Right ventricle myocardium inferior (tissue), 1 donor: ENCODE measurements around the gene TADA1. TPM values are rescaled to one million over a fixed set of nuclear protein-coding genes. Genes with fewer than 3 reads are reported as not detected.
A peak's percentile ranks its signal among the peaks of the same experiment; 100 is the strongest.
"Not testable (repeated sequence)": the region's sequence is repeated elsewhere in the genome, so short reads cannot be mapped to it uniquely, and the experiment has no call there.

Experiments used
- ATAC-seq: fragments of 200-7000 bp; cut with Tn5 transposase; one replicate; pipeline ENCODE4 v1.9.1; 2020; ENCODE audit warnings: mild to moderate bottlenecking, moderate library complexity
- DNase-seq: peaks from one replicate; pipeline ENCODE4 v3.0.0; 2021; ENCODE audit errors: missing footprints
- intact Hi-C: fragments of 100-400 bp; cut with DNase I; formaldehyde crosslinking; loops from one replicate; pipeline ENCODE4 v1.11.0; 2022
- total RNA-seq: library from RNA; stranded (reverse); fragmentation: NEBNext Ultra II Directional; extraction: Animal tissue kit (Norgen Biotek cat#: 25700); gene quantifications from one replicate; pipeline ENCODE4 v1.2.1, GENCODE V29; 2021
- donor health status: DM: no; HTN: yes; CAD: no; lungs with severe emphysema.

The TADA1 gene
- total RNA-seq, 1 donor from 2014 or later, result 9.4 TPM

- ATAC-seq (no peak), DNase-seq (no peak)
- intact Hi-C loops, result no loop called here
Measured at GRCh38 chr1:166858726-166859419, 17.2 kb downstream of the TADA1 start.

GRCh38 chr1:166857995-166858394, 18.1 kb downstream of the TADA1 start:
- intact Hi-C loops, result no loop called here
- ATAC-seq (no peak), DNase-seq (no peak)

GRCh38 chr1:166855558-166855957, 20.5 kb downstream of the TADA1 start:
- intact Hi-C loops, result no loop called here
- DNase-seq (no peak), ATAC-seq (no peak)

GRCh38 chr1:166852918-166853317, 23.1 kb downstream of the TADA1 start:
- ATAC-seq (no peak), DNase-seq (no peak)
- intact Hi-C loops, result no loop called here

GRCh38 chr1:166849135-166849534, 26.9 kb downstream of the TADA1 start:
- ATAC-seq (no peak), DNase-seq (no peak)
- intact Hi-C loops, result no loop called here

- ATAC-seq, result no peak
- intact Hi-C loops, result no loop called here
- DNase-seq, result no peak
Measured at GRCh38 chr1:166848193-166848592, 27.9 kb downstream of the TADA1 start.

GRCh38 chr1:166844791-166845190, 31.3 kb downstream of the TADA1 start:
- DNase-seq (no peak), ATAC-seq (no peak)
- intact Hi-C loops, result loop anchor here (5.0 kb wide), 1 partner anchor 378 kb away; the partner anchor contains the start of gene POU2F1

- ATAC-seq, result no peak
- DNase-seq, result no peak
- intact Hi-C loops, result loop anchor here (5.0 kb wide), 1 partner anchor 378 kb away; the partner anchor contains the start of gene POU2F1
Measured at GRCh38 chr1:166843769-166844596, 32.1 kb downstream of the TADA1 start.

GRCh38 chr1:166843322-166843721, 32.7 kb downstream of the TADA1 start:
- ATAC-seq (no peak), DNase-seq (no peak)
- intact Hi-C loops, result loop anchor here (5.0 kb wide), 1 partner anchor 379 kb away; the partner anchor contains the start of gene POU2F1

GRCh38 chr1:166840309-166841274, 35.5 kb downstream of the TADA1 start:
- ATAC-seq (peak; percentile 3), DNase-seq (no peak)
- intact Hi-C loops, result loop anchor here (5.0 kb wide), 1 partner anchor 382 kb away; the partner anchor contains the start of gene POU2F1

- DNase-seq (peak; percentile 82), ATAC-seq (no peak)
- intact Hi-C loops, result loop anchor here (2.0 to 10.0 kb wide), 4 partner anchors 37 to 383 kb away; partner anchors contain the start of genes POU2F1 and TADA1
Measured at GRCh38 chr1:166839600-166840308, 36.3 kb downstream of the TADA1 start.

- intact Hi-C loops, result loop anchor here (2.0 to 10.0 kb wide), 3 partner anchors 38 to 314 kb away; partner anchors contain the start of gene TADA1
- DNase-seq (peak; percentile 96), ATAC-seq (peak; percentile 98)
Measured at GRCh38 chr1:166838766-166839599, 37.1 kb downstream of the TADA1 start, which contains the start of gene POGK. Gene POGK, plus strand, starts transcription at chr1:166839475. Its CDS starts 1,482 bp downstream, at chr1:166840957.

- ATAC-seq (no peak), DNase-seq (no peak)
- intact Hi-C loops, result loop anchor here (10.0 kb wide), 2 partner anchors 222 to 312 kb away; no protein-coding TSS in a partner anchor
Measured at GRCh38 chr1:166836733-166837132, 39.3 kb downstream of the TADA1 start.

GRCh38 chr1:166829762-166830161, 46.3 kb downstream of the TADA1 start:
- intact Hi-C loops, result loop anchor here (10.0 kb wide), 2 partner anchors 215 to 305 kb away; no protein-coding TSS in a partner anchor
- ATAC-seq, DNase-seq: not testable (repeated sequence)

- intact Hi-C loops, result no loop called here
- ATAC-seq, result no peak
- DNase-seq, result no peak
Measured at GRCh38 chr1:166827426-166827825, 48.6 kb downstream of the TADA1 start.

- intact Hi-C loops, result no loop called here
- DNase-seq, result no peak
- no peak for ATAC-seq
Measured at GRCh38 chr1:166822385-166822784, 53.7 kb downstream of the TADA1 start.

GRCh38 chr1:166819974-166820373, 56.1 kb downstream of the TADA1 start:
- ATAC-seq, result no peak
- DNase-seq, result no peak
- intact Hi-C loops, result no loop called here
